Frontal cortex (tissue), 4 donors: ENCODE results near the gene CD79B. TPM values are rescaled to one million over a fixed set of nuclear protein-coding genes. Genes with fewer than 3 reads are reported as not detected.

Source experiments
- DNase-seq, 2 donors: peaks; one replicate each; pipeline ENCODE4 v3.0.0; 2012; ENCODE audit warnings: low spot score in 2 of 2
- FAIRE-seq: peaks from 2 replicates; lab custom pipeline; 2012; peaks lifted over from hg19 to GRCh38; lab: Jason Lieb, UNC
- total RNA-seq: library from RNA; depleted of rRNA; stranded (reverse); fragments of >200 nt; gene quantifications from one replicate; pipeline ENCODE4 v1.2.3, GENCODE V29; 2014
- donor health status: control.
- donor health status: control.
- donor health status: control.

CD79B gene
- total RNA-seq, 1 donor from 2014 or later: under 0.01 TPM

- FAIRE-seq (no peak), DNase-seq (no peak)
Measured at GRCh38 chr17:63955232-63955631, 23.1 kb upstream of the CD79B start.

GRCh38 chr17:63954402-63955063 lies 22.4 kb upstream of the CD79B start:
- FAIRE-seq (no peak), DNase-seq (no peak)

GRCh38 chr17:63950940-63951907 lies 19.1 kb upstream of the CD79B start:
- FAIRE-seq: no peak
- DNase-seq: no peak

GRCh38 chr17:63949576-63950250 lies 17.6 kb upstream of the CD79B start:
- DNase-seq: no peak
- FAIRE-seq: no peak

- FAIRE-seq (no peak), DNase-seq (no peak)
Measured at GRCh38 chr17:63948521-63948920, 16.4 kb upstream of the CD79B start.

GRCh38 chr17:63947711-63948330 lies 15.7 kb upstream of the CD79B start:
- FAIRE-seq: no peak

GRCh38 chr17:63946440-63947363 lies 14.6 kb upstream of the CD79B start:
- no peak for FAIRE-seq
- peak; percentile 56 to 83 for DNase-seq

More at GRCh38 chr17:63947711-63948330, 15.7 kb upstream of the CD79B start:
- DNase-seq: no peak

GRCh38 chr17:63945784-63946439 lies 13.8 kb upstream of the CD79B start:
- FAIRE-seq (no peak), DNase-seq (no peak)

- DNase-seq: no peak
Measured at GRCh38 chr17:63944736-63945499, 12.8 kb upstream of the CD79B start.

GRCh38 chr17:63943745-63944144 lies 11.6 kb upstream of the CD79B start:
- FAIRE-seq (no peak), DNase-seq (no peak)

More at GRCh38 chr17:63944736-63945499, 12.8 kb upstream of the CD79B start:
- FAIRE-seq: no peak

- DNase-seq: no peak
- FAIRE-seq: no peak
Measured at GRCh38 chr17:63942309-63942985, 10.3 kb upstream of the CD79B start.

GRCh38 chr17:63941751-63942150 lies 9.6 kb upstream of the CD79B start:
- FAIRE-seq: no peak

GRCh38 chr17:63941162-63941561 lies 9.0 kb upstream of the CD79B start:
- FAIRE-seq: no peak

More at GRCh38 chr17:63941751-63942150, 9.6 kb upstream of the CD79B start:
- no peak for DNase-seq

GRCh38 chr17:63940584-63940983 lies 8.5 kb upstream of the CD79B start:
- no peak for DNase-seq
- FAIRE-seq: no peak

More at GRCh38 chr17:63941162-63941561, 9.0 kb upstream of the CD79B start:
- no peak for DNase-seq

- DNase-seq (no peak), FAIRE-seq (no peak)
Measured at GRCh38 chr17:63939884-63940283, 7.8 kb upstream of the CD79B start.

GRCh38 chr17:63939401-63939800 lies 7.3 kb upstream of the CD79B start:
- DNase-seq: no peak

GRCh38 chr17:63937920-63938319 lies 5.8 kb upstream of the CD79B start:
- no peak for FAIRE-seq

More at GRCh38 chr17:63939401-63939800, 7.3 kb upstream of the CD79B start:
- FAIRE-seq: no peak

More at GRCh38 chr17:63937920-63938319, 5.8 kb upstream of the CD79B start:
- DNase-seq: no peak
